Panc1 (cell line): ENCODE results near the gene SELENOW. TPM values are rescaled to one million over a fixed set of nuclear protein-coding genes. Genes with fewer than 3 reads are reported as not detected.

ENCODE experiments used
- ATAC-seq: fragments of 200-7000 bp; cut with Tn5 transposase; 2 replicates; pipeline ENCODE4 v1.9.1; 2020; ENCODE audit warnings: mild to moderate bottlenecking, moderate library complexity
- BruUV-seq: library from RNA; stranded (reverse); fragments of 400-500 nt; replicated peaks from 2 replicates; lab custom pipeline; 2021; lab: Mats Ljungman, UMichigan
- CTCF ChIA-PET: fragments of 300-600 bp; sonication (Branson Sonifier 250); formaldehyde crosslinking; loops from one replicate; lab custom pipeline; 2022; ENCODE audit warnings: antibody characterized with exemption; lab: Charles Lee
- POLR2A ChIA-PET: fragments of 300-600 bp; sonication (Branson Sonifier 250); formaldehyde crosslinking; loops from one replicate; lab custom pipeline; 2022; ENCODE audit warnings: antibody characterized with exemption; lab: Charles Lee
- DNase-seq: peaks from one replicate; pipeline ENCODE4 v3.0.0-alpha.2; 2010; ENCODE audit warnings: low read depth, low spot score
- H3K27ac ChIP-seq: 2 replicates; pipeline ENCODE4 v1.5.1; 2011; ENCODE audit warnings: mild to moderate bottlenecking, low read length, inconsistent platforms
- H3K27me3 ChIP-seq: fragments of 200-500 bp; sonication (Bioruptor generic); 2 replicates; pipeline ENCODE4 v1.6.0; 2014; ENCODE audit warnings: low read length, inconsistent platforms; ENCODE audit not compliant: control insufficient read depth, insufficient read depth
- H3K36me3 ChIP-seq: fragments of 200-500 bp; sonication (Bioruptor generic); 2 replicates; pipeline ENCODE4 v1.5.1; 2014; ENCODE audit warnings: inconsistent platforms, mild to moderate bottlenecking, low read length, moderate library complexity; ENCODE audit not compliant: control insufficient read depth, insufficient read depth
- H3K4me1 ChIP-seq: 2 replicates; pipeline ENCODE4 v1.5.1; 2011; ENCODE audit warnings: inconsistent platforms, mild to moderate bottlenecking, low read length, moderate library complexity; ENCODE audit not compliant: control insufficient read depth, insufficient read depth
- H3K4me3 ChIP-seq, 2 experiments: 2 replicates each; pipeline ENCODE4 v1.5.1; 2011 to 2012; ENCODE audit warnings: low read depth in 2 of 2, low read length in 2 of 2, mild to moderate bottlenecking in 2 of 2, inconsistent platforms in 1 of 2, moderate library complexity in 1 of 2
- H3K9me3 ChIP-seq: fragments of 200-500 bp; sonication (Bioruptor generic); 2 replicates; pipeline ENCODE4 v1.5.1; 2014; ENCODE audit warnings: low read depth, mild to moderate bottlenecking, inconsistent platforms, low read length, moderate library complexity; ENCODE audit not compliant: control insufficient read depth, insufficient read depth
- CTCF ChIP-seq: fragments of 450-650 bp; IDR thresholded peaks from 2 replicates; pipeline ENCODE4 v1.5.1; 2017; ENCODE audit warnings: mild to moderate bottlenecking
- POLR2AphosphoS5 ChIP-seq: IDR thresholded peaks from 2 replicates; pipeline ENCODE4 v1.6.1; 2012; ENCODE audit warnings: mild to moderate bottlenecking, low read depth, low read length, moderate library complexity
- REST ChIP-seq, 2 experiments: IDR thresholded peaks; 2 replicates each; pipeline ENCODE4 v1.6.1; 2011 to 2012; ENCODE audit warnings: low read depth in 2 of 2, control low read depth in 1 of 2, low read length in 1 of 2, mild to moderate bottlenecking in 1 of 2, moderate library complexity in 1 of 2; ENCODE audit not compliant: insufficient read depth in 1 of 2
- SIN3A ChIP-seq: IDR thresholded peaks from 2 replicates; pipeline ENCODE4 v1.6.1; 2012; ENCODE audit warnings: low read depth, mild to moderate bottlenecking, low read length, moderate library complexity, borderline replicate concordance; ENCODE audit not compliant: insufficient read depth
- TCF7L2 ChIP-seq: IDR thresholded peaks from 2 replicates; pipeline ENCODE4 v1.6.1; 2011; ENCODE audit warnings: mild to moderate bottlenecking, low read depth, low read length, inconsistent platforms
- in situ Hi-C: cut with HindIII; loops from 2 replicates; pipeline ENCODE4 v1.10.0; 2016; ENCODE audit warnings: low sequenced_read_pairs, low pct_unique_long_range_greater_than_20kb
- intact Hi-C: fragments of 100-400 bp; cut with micrococcal nuclease; formaldehyde crosslinking; loops from one replicate; pipeline ENCODE4 v1.10.0; 2022; ENCODE audit not compliant: unreplicated experiment
- total RNA-seq: library from RNA; stranded (reverse); gene quantifications from one replicate; pipeline ENCODE4 v1.2.1, GENCODE V29; 2021; ENCODE audit not compliant: unreplicated experiment

SELENOW gene
- total RNA-seq, 1 experiment from 2014 or later, result 62.0 TPM

GRCh38 chr19:47826800-47827199 is 48.3 kb downstream of the SELENOW start:
- no peak for TF ChIP-seq CTCF
- TF ChIP-seq POLR2AphosphoS5, result no peak
- TF ChIP-seq REST (IDR thresholded peaks at IDR 0.05; ENCODE audit: insufficient read depth in 1 of 2, low read depth in 2 of 2, low read length in 1 of 2), result no peak
- TF ChIP-seq TCF7L2, result no peak
- TF ChIP-seq SIN3A, result no peak
- intact Hi-C loops, result no loop called here
- H3K27me3 ChIP-seq, result no peaks in the 10 kb centered on the region
- no peak for DNase-seq
- no peaks in the 10 kb centered on the region for H3K4me1 ChIP-seq
- in situ Hi-C loops, result no loop called here
- POLR2A ChIA-PET, result no interaction called here
- no peak overlapping the region for H3K4me3 ChIP-seq
- no peak for ATAC-seq
- CTCF ChIA-PET, result interaction anchor here (0.7 kb wide), 1 partner anchor 8 kb away, joined by 5 read pairs; no protein-coding TSS in a partner anchor
- no peak overlapping the region for H3K27ac ChIP-seq
- H3K36me3 ChIP-seq, result no peaks in the 10 kb centered on the region
- H3K9me3 ChIP-seq, result no peaks in the 10 kb centered on the region
- no TSS peak for BruUV-seq

- no peak overlapping the region for H3K27ac ChIP-seq
- ChIA-PET POLR2A (no interaction called here), CTCF (no interaction called here)
- H3K36me3 ChIP-seq, result no peaks in the 10 kb centered on the region
- ATAC-seq (no peak), DNase-seq (no peak)
- intact Hi-C loops (no loop called here), in situ Hi-C loops (no loop called here)
- no peaks in the 10 kb centered on the region for H3K9me3 ChIP-seq
- BruUV-seq, result no TSS peak
- H3K4me1 ChIP-seq, result no peaks in the 10 kb centered on the region
- TF ChIP-seq REST (IDR thresholded peaks at IDR 0.05; ENCODE audit: insufficient read depth in 1 of 2, low read depth in 2 of 2, low read length in 1 of 2), result no peak
- no peak for TF ChIP-seq POLR2AphosphoS5
- no peak for TF ChIP-seq CTCF
- no peak for TF ChIP-seq TCF7L2
- TF ChIP-seq SIN3A, result no peak
- H3K4me3 ChIP-seq, result no peak overlapping the region
- H3K27me3 ChIP-seq, result no peaks in the 10 kb centered on the region
Measured at GRCh38 chr19:47832723-47833122, 54.2 kb downstream of the SELENOW start.
